Glutamatergic neuron (in vitro differentiated cells): Measurements from ENCODE around the gene MCU. TPM values are rescaled to one million over a fixed set of nuclear protein-coding genes. Genes with fewer than 3 reads are reported as not detected.
"Not testable (repeated sequence)": the region's sequence is repeated elsewhere in the genome, so short reads cannot be mapped to it uniquely, and the experiment has no call there.

Experiments used
- DNase-seq: peaks from one replicate; pipeline ENCODE4 v3.0.0; 2022
- H3K27ac Mint-ChIP-seq: one replicate; pipeline ENCODE4 v1.8.0; 2020; ENCODE audit warnings: mild to moderate bottlenecking, mixed read lengths, inconsistent platforms; ENCODE audit not compliant: unreplicated experiment
- H3K27me3 Mint-ChIP-seq: one replicate; pipeline ENCODE4 v1.8.0; 2020; ENCODE audit warnings: mild to moderate bottlenecking, moderate library complexity, mixed read lengths, inconsistent platforms; ENCODE audit not compliant: unreplicated experiment
- H3K36me3 Mint-ChIP-seq: one replicate; pipeline ENCODE4 v1.8.0; 2020; ENCODE audit warnings: mild to moderate bottlenecking, mixed read lengths, inconsistent platforms; ENCODE audit not compliant: unreplicated experiment
- H3K4me1 Mint-ChIP-seq: one replicate; pipeline ENCODE4 v1.8.0; 2020; ENCODE audit warnings: mild to moderate bottlenecking, low read depth, mixed read lengths, inconsistent platforms; ENCODE audit not compliant: unreplicated experiment
- H3K4me3 Mint-ChIP-seq: one replicate; pipeline ENCODE4 v1.8.0; 2020; ENCODE audit warnings: mild to moderate bottlenecking, mixed read lengths, inconsistent platforms; ENCODE audit not compliant: unreplicated experiment
- H3K9me3 Mint-ChIP-seq: one replicate; pipeline ENCODE4 v1.8.0; 2020; ENCODE audit warnings: mild to moderate bottlenecking, moderate library complexity, mixed read lengths, inconsistent platforms; ENCODE audit not compliant: unreplicated experiment
- total RNA-seq: library from RNA; stranded (reverse); fragmentation: NEBNext Ultra II Directional; extraction: Animal tissue kit (Norgen Biotek cat#: 25700); gene quantifications from one replicate; pipeline ENCODE4 v1.2.1, GENCODE V29; 2021; ENCODE audit not compliant: unreplicated experiment
- TF ChIP-seq, protein P1 (sequence below): fragments of 200-600 bp; sonication (generic); IDR thresholded peaks from one replicate; pipeline ENCODE4 v1.5.0; 2021; ENCODE audit not compliant: partially characterized antibody, unreplicated experiment

The MCU gene
- total RNA-seq, 1 donor from 2014 or later, result 15.2 TPM

DNA sequence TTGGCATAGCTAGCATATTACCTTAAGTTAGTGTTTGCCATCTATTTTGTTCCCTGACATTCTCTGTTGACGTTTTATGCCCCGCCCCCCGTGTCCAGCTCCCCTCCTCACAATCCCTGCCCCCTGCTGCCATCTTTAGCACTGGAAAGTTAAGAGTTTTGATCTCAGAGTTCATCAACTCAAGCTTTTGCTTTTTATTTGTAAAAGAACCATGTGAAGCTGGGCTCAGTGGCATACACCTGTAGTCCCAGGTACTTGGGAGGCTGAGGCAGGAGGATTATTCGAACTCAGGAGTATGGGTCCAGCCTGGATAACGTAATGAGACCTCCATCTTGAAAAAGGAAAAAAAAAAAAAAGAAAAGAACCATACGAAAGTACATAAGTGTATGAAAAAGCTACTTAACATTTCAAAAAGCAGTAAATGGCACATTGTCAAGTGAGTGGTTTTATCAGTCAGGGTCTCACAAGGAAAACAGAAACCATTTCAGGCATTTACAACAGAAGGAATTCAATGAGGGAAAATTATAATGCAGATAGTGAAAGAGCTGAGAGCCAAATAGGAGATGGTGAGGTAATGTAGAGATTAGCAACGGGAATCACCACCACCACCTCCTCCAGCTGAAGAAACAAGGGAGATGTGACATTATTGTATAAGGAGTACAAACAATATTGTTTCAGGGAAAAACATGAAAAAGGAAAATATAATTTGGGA is 64.9 kb downstream of the MCU start:
- no peak overlapping the region for H3K27ac Mint-ChIP-seq
- DNase-seq, result no peak
- H3K4me1 Mint-ChIP-seq, result peaks cover 2% of the 10 kb centered on the region

DNA sequence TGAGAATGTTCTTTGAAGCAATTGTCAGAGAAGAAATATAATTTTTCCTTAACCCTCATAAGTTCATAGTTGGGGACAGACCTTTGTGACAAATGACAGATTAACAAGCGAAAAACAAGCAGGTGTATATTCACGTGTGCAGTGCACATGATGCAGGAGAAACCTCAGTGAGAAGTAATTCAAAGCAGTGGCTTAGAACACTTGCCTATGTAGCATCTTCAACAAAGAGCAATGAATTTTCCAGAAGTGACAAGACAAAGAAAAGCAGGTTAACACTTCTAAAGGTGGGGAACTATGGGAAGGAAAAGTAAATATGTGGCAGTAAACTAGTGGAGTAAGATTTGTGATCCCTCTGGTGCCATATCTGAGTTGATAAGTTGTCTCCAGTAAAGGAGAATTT is 65.8 kb downstream of the MCU start:
- Mint-ChIP-seq H3K4me3 (no peak overlapping the region), H3K27ac (no peak overlapping the region), H3K4me1 (peaks cover 4% of the 10 kb centered on the region), H3K27me3 (no peaks in the 10 kb centered on the region), H3K36me3 (no peaks in the 10 kb centered on the region), H3K9me3 (no peaks in the 10 kb centered on the region)
- DNase-seq, result no peak
- TF ChIP-seq, protein P1, sequence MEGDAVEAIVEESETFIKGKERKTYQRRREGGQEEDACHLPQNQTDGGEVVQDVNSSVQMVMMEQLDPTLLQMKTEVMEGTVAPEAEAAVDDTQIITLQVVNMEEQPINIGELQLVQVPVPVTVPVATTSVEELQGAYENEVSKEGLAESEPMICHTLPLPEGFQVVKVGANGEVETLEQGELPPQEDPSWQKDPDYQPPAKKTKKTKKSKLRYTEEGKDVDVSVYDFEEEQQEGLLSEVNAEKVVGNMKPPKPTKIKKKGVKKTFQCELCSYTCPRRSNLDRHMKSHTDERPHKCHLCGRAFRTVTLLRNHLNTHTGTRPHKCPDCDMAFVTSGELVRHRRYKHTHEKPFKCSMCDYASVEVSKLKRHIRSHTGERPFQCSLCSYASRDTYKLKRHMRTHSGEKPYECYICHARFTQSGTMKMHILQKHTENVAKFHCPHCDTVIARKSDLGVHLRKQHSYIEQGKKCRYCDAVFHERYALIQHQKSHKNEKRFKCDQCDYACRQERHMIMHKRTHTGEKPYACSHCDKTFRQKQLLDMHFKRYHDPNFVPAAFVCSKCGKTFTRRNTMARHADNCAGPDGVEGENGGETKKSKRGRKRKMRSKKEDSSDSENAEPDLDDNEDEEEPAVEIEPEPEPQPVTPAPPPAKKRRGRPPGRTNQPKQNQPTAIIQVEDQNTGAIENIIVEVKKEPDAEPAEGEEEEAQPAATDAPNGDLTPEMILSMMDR, result no peak

More for the DNA sequence above, 64.9 kb downstream of the MCU start:
- Mint-ChIP-seq H3K27me3 (no peaks in the 10 kb centered on the region), H3K36me3 (no peaks in the 10 kb centered on the region), H3K9me3 (no peaks in the 10 kb centered on the region), H3K4me3 (no peak overlapping the region)
- TF ChIP-seq, protein P1, result no peak

DNA sequence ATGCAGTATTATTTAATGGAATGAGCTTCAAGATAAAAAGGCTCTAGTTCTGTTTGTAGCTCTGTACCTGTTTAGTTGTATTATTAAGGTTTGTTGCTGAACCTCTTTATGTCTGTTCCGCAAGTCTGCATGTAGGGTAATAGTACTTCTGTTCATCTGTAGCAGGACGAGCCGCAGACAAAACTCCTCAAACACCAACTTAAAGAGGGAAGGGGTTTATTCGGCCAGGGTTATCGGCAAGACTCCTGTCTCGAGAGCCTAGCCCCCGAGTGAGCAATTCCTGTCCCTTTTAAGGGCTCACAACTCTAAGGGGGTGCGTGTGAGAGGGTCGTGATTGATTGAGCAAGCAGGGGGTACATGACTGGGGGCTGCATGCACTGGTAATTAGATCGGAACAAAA is 67.0 kb downstream of the MCU start:
- not testable (repeated sequence) for H3K27me3 Mint-ChIP-seq, H3K4me1 Mint-ChIP-seq, DNase-seq, H3K4me3 Mint-ChIP-seq, H3K27ac Mint-ChIP-seq, H3K36me3 Mint-ChIP-seq, H3K9me3 Mint-ChIP-seq

DNA sequence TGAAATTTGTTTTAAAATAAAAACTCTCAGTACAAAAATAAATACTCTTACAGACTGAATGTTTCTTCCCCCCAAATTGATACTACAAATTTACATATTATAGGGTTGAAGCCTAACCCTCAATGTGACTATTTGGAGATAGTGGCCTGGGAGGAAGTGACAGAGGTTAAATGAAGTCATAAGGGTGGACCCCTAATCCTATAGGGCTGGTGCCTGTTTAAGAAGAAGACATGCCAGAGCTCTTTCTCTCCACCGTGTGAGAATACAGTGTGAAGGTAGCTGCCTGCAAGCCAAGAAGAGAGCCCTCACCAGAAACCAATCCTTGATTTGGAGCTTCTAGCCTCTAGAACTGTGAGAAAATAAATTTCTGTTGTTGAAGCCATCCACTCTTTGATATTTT is 67.6 kb downstream of the MCU start:
- no peak for DNase-seq
- H3K27me3 Mint-ChIP-seq, result no peaks in the 10 kb centered on the region
- H3K36me3 Mint-ChIP-seq, result no peaks in the 10 kb centered on the region
- TF ChIP-seq, protein P1, result no peak
- H3K4me1 Mint-ChIP-seq, result peaks cover 4% of the 10 kb centered on the region
- no peak overlapping the region for H3K4me3 Mint-ChIP-seq
- H3K9me3 Mint-ChIP-seq, result no peaks in the 10 kb centered on the region
- H3K27ac Mint-ChIP-seq, result no peak overlapping the region

DNA sequence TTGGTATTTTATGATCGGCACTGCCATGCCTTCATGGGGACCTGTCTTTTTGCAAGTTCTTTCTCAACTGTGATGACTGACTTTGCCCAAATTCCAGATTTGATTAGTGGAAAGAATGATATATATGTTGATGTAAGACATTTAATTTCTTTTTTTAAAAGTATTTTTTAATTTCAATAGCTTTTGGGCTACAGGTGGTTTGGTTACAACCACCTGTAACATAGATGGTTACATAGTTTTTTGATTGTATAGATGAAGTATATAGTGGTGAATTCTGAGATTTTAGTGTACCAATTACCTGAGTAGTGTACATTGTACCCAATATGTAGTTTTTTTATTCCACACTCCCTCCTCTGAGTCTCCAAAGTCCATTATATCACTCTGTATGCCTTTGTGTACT is 69.6 kb downstream of the MCU start:
- Mint-ChIP-seq H3K4me1 (peaks cover 4% of the 10 kb centered on the region), H3K27ac (no peak overlapping the region), H3K27me3 (no peaks in the 10 kb centered on the region), H3K36me3 (no peaks in the 10 kb centered on the region), H3K4me3 (no peak overlapping the region), H3K9me3 (no peaks in the 10 kb centered on the region)
- no peak for DNase-seq
- TF ChIP-seq, protein P1, result no peak
